ENCODE measurements around the gene KIF23. TPM values are rescaled to one million over a fixed set of nuclear protein-coding genes. Genes with fewer than 3 reads are reported as not detected.

The KIF23 gene
- total RNA-seq, 1 experiment from 2014 or later: 74.2 TPM

DNA sequence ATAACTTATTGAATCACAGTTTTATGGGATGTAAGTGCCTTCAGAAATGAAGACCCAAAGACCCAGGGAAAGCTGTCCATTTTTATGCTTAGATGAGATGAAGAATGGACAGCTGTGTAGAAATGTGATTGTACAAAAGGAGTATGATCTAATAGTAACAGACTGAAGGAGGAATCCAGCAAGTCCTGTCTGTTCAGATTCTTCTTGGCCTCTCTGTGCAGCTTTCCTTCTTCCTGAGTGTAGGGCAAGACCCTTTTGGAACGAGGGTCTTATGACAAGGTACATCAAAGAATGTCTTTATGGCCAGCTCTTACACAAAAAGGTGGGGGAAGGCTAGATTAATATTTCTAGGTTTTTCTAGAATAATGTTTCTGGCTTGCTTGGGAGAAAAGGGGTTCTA, 1.4 kb upstream of the KIF23 start:
- Mint-ChIP-seq H3K27me3 (ENCODE audit: insufficient read depth, unreplicated experiment) (no peaks in the 10 kb centered on the region), H3K36me3 (ENCODE audit: insufficient read depth, unreplicated experiment) (peaks cover 21% of the 10 kb centered on the region), H3K4me1 (ENCODE audit: low read depth, unreplicated experiment) (no peaks in the 10 kb centered on the region), H3K27ac (ENCODE audit: unreplicated experiment) (peak overlapping the region; percentile 95), H3K9me3 (ENCODE audit: unreplicated experiment) (no peaks in the 10 kb centered on the region), H3K4me3 (ENCODE audit: unreplicated experiment) (peak overlapping the region; percentile 92)
- Histone ChIP-seq H3K9me3 (no peaks in the 10 kb centered on the region; the same call in 1 of the 2 replicates), H3K36me3 (ENCODE audit: control insufficient read depth, insufficient read depth, low read length) (no peaks in the 10 kb centered on the region; the same call in 1 of the 2 replicates), H3K27me3 (replicated peaks; ENCODE audit: control insufficient read depth, insufficient read depth, low read length) (no peaks in the 10 kb centered on the region), H3K4me3 (ENCODE audit: low read depth, low read length) (no peak overlapping the region), H3K4me1 (peaks cover 24% of the 10 kb centered on the region)
- TF ChIP-seq, protein P1, sequence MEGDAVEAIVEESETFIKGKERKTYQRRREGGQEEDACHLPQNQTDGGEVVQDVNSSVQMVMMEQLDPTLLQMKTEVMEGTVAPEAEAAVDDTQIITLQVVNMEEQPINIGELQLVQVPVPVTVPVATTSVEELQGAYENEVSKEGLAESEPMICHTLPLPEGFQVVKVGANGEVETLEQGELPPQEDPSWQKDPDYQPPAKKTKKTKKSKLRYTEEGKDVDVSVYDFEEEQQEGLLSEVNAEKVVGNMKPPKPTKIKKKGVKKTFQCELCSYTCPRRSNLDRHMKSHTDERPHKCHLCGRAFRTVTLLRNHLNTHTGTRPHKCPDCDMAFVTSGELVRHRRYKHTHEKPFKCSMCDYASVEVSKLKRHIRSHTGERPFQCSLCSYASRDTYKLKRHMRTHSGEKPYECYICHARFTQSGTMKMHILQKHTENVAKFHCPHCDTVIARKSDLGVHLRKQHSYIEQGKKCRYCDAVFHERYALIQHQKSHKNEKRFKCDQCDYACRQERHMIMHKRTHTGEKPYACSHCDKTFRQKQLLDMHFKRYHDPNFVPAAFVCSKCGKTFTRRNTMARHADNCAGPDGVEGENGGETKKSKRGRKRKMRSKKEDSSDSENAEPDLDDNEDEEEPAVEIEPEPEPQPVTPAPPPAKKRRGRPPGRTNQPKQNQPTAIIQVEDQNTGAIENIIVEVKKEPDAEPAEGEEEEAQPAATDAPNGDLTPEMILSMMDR (IDR thresholded peaks at IDR 0.05; ENCODE audit: insufficient read depth in 1 of 2, low read depth in 1 of 2, low read length in 1 of 2, severe bottlenecking in 1 of 2, unreplicated experiment in 1 of 2): no peak
- DNase-seq: peak in 1 of 2 experiments; percentile 16
- no TSS peak for BruUV-seq (replicated peaks)
- ChIA-PET CTCF (interaction anchor here (0.8 to 1.1 kb wide), 2 partner anchors 50 to 253 kb away, joined by 3 read pairs; partner anchors contain the start of gene GLCE), POLR2A (no interaction called here)
- intact Hi-C loops (cut with micrococcal nuclease; ENCODE audit: unreplicated experiment): loop anchor here (5.0 kb wide), 1 partner anchor 355 kb away; no protein-coding TSS in a partner anchor

DNA sequence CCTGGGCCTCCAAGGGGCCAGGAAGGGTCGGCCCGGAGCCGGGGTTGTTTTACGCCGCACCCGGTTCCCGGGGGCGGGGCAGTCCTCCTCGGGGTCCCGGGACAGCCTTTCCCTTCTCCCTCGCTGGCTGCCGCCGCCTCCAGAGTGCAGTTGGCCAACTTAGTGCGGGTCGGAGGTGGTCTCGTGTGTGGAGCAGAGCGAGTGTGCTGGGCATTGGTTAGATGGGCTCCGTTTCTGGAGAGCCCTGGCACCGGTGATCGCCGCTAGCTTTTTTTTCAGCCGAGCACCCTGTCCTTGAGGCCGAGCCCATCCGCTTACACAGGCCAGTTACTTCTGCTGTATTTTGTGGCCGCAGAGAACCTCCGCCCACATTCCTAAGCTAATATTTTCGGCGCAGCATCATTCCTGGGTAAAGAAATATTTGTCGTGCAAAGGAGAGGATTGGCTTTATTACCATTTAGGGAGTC, 585 bp downstream of the KIF23 start:
- peak overlapping the region; percentile 92 for H3K4me3 Mint-ChIP-seq (ENCODE audit: unreplicated experiment)
- peak overlapping the region; percentile 88 for H3K4me3 ChIP-seq (ENCODE audit: low read depth, low read length)
- POLR2A ChIA-PET: interaction anchor here (0.6 to 1.8 kb wide), 7 partner anchors 8 to 1191 kb away, joined by 5 to 23 read pairs (median 8); partner anchors contain the start of gene RPLP1
- H3K27me3 Mint-ChIP-seq (ENCODE audit: insufficient read depth, unreplicated experiment): no peaks in the 10 kb centered on the region
- peak; percentile 71 to 75 for DNase-seq
- no peaks in the 10 kb centered on the region for H3K36me3 ChIP-seq (ENCODE audit: control insufficient read depth, insufficient read depth, low read length)
- no peaks in the 10 kb centered on the region; the same call in 1 of the 2 replicates for H3K9me3 ChIP-seq
- CTCF ChIA-PET: interaction anchor here (1.0 to 2.1 kb wide), 2 partner anchors 48 to 356 kb away, joined by 3 to 11 read pairs; no protein-coding TSS in a partner anchor
- H3K36me3 Mint-ChIP-seq (ENCODE audit: insufficient read depth, unreplicated experiment): peaks cover 40% of the 10 kb centered on the region
- H3K4me1 Mint-ChIP-seq (ENCODE audit: low read depth, unreplicated experiment): no peaks in the 10 kb centered on the region
- no peaks in the 10 kb centered on the region for H3K9me3 Mint-ChIP-seq (ENCODE audit: unreplicated experiment)
- H3K27ac Mint-ChIP-seq (ENCODE audit: unreplicated experiment): peak overlapping the region; percentile 95
- no peaks in the 10 kb centered on the region for H3K27me3 ChIP-seq (replicated peaks; ENCODE audit: control insufficient read depth, insufficient read depth, low read length)
- TF ChIP-seq, protein P1 (IDR thresholded peaks at IDR 0.05; ENCODE audit: insufficient read depth in 1 of 2, low read depth in 1 of 2, low read length in 1 of 2, severe bottlenecking in 1 of 2, unreplicated experiment in 1 of 2): no peak
- peaks cover 24% of the 10 kb centered on the region for H3K4me1 ChIP-seq
- intact Hi-C loops (cut with micrococcal nuclease; ENCODE audit: unreplicated experiment): loop anchor here (2.0 to 5.0 kb wide), 2 partner anchors 38 to 357 kb away; partner anchors contain the start of gene RPLP1
- BruUV-seq (replicated peaks): no TSS peak

DNA sequence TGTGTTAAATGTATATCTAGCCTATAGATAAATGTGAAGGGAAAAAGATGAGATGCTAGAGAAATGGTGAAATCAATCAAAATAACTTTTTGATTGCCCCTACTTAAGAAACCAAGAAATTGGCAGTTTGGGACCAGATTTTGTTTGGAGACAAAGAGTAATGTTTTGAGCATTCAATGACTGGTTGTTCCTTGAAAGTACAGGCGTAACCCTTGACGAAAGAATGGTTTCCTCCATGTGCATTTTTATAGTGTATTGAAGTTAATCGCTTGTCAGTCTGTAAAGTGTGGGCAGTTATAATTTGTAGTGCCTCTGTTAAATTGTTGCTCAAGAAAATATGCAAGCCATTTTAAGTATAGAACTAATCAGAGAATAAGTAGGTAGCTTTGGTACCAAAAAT, 1.2 kb downstream of the KIF23 start:
- H3K27ac Mint-ChIP-seq (ENCODE audit: unreplicated experiment): peak overlapping the region; percentile 95

More for the DNA sequence above, 1.2 kb downstream of the KIF23 start:
- Mint-ChIP-seq H3K36me3 (ENCODE audit: insufficient read depth, unreplicated experiment) (peaks cover 44% of the 10 kb centered on the region), H3K4me3 (ENCODE audit: unreplicated experiment) (peak overlapping the region; percentile 92), H3K27me3 (ENCODE audit: insufficient read depth, unreplicated experiment) (no peaks in the 10 kb centered on the region), H3K9me3 (ENCODE audit: unreplicated experiment) (no peaks in the 10 kb centered on the region), H3K4me1 (ENCODE audit: low read depth, unreplicated experiment) (no peaks in the 10 kb centered on the region)
- TSS peak; percentile 70 for BruUV-seq (replicated peaks)
- H3K36me3 ChIP-seq (ENCODE audit: control insufficient read depth, insufficient read depth, low read length): no peaks in the 10 kb centered on the region
- no peaks in the 10 kb centered on the region for H3K27me3 ChIP-seq (replicated peaks; ENCODE audit: control insufficient read depth, insufficient read depth, low read length)
- ChIA-PET POLR2A (interaction anchor here (1.1 to 1.8 kb wide), 5 partner anchors 22 to 52 kb away, joined by 7 to 23 read pairs (median 8); partner anchors contain the start of gene RPLP1), CTCF (interaction anchor here (2.1 kb wide), 1 partner anchor 47 kb away, joined by 11 read pairs; no protein-coding TSS in a partner anchor)
- intact Hi-C loops (cut with micrococcal nuclease; ENCODE audit: unreplicated experiment): loop anchor here (2.0 kb wide), 1 partner anchor 37 kb away; the partner anchor contains the start of gene RPLP1
- peaks cover 24% of the 10 kb centered on the region for H3K4me1 ChIP-seq
- TF ChIP-seq, protein P1 (IDR thresholded peaks at IDR 0.05; ENCODE audit: insufficient read depth in 1 of 2, low read depth in 1 of 2, low read length in 1 of 2, severe bottlenecking in 1 of 2, unreplicated experiment in 1 of 2): no peak
- H3K4me3 ChIP-seq (ENCODE audit: low read depth, low read length): peak overlapping the region; percentile 88
- no peak for DNase-seq
- H3K9me3 ChIP-seq: no peaks in the 10 kb centered on the region; the same call in 1 of the 2 replicates

All from Caco-2 (cell line).